GM12878 (cell line): ENCODE data around the gene TH. TPM values are rescaled to one million over a fixed set of nuclear protein-coding genes. Genes with fewer than 3 reads are reported as not detected.

ENCODE experiments used
- ATAC-seq: fragments of 200-7000 bp; cut with Tn5 transposase; 3 replicates; pipeline ENCODE4 v1.9.1; 2020; ENCODE audit warnings: mild to moderate bottlenecking, moderate library complexity
- BruUV-seq: library from RNA; stranded (reverse); fragments of 400-500 nt; replicated peaks from 2 replicates; lab custom pipeline; 2021; lab: Mats Ljungman, UMichigan
- CTCF ChIA-PET: fragments of 300-600 bp; sonication (Branson Sonifier 250); formaldehyde crosslinking; extraction: SDS; loops from one replicate; lab custom pipeline; 2021; ENCODE audit warnings: inconsistent platforms; lab: Yijun Ruan, JAX
- POLR2A ChIA-PET: fragments of 350-600 bp; formaldehyde crosslinking; extraction: SDS; loops from one replicate; lab custom pipeline; 2021; ENCODE audit warnings: inconsistent platforms; lab: Charles Lee
- RAD21 ChIA-PET: fragments of 300-600 bp; sonication (Branson Sonifier 250); formaldehyde crosslinking; loops from one replicate; lab custom pipeline; 2023; ENCODE audit warnings: antibody characterized with exemption; ENCODE audit not compliant: unreplicated experiment; lab: Charles Lee
- SMC1A ChIA-PET: fragments of 300-600 bp; sonication (Branson Sonifier 250); formaldehyde crosslinking; loops from one replicate; lab custom pipeline; 2023; ENCODE audit not compliant: unreplicated experiment, uncharacterized antibody; lab: Charles Lee
- DNase-seq: peaks from one replicate; pipeline ENCODE4 v3.0.0-alpha.2; 2011; ENCODE audit warnings: low read depth, low spot score
- FAIRE-seq: peaks from 3 replicates; lab custom pipeline; 2011; peaks lifted over from hg19 to GRCh38; lab: Jason Lieb, UNC
- H2AFZ ChIP-seq: 2 replicates; pipeline ENCODE4 v1.6.0; 2011; ENCODE audit warnings: low read depth, low read length, control low read depth; ENCODE audit not compliant: control insufficient read depth
- H3K27ac ChIP-seq: 2 replicates; pipeline ENCODE4 v1.5.1; 2011; ENCODE audit warnings: control low read depth; ENCODE audit not compliant: control insufficient read depth, insufficient read depth
- H3K27me3 ChIP-seq, 2 experiments: replicated peaks in 1 of 2; 2 replicates each; pipeline versions ENCODE4 v1.6.0 to v1.6.1; 2011; ENCODE audit warnings: low read length in 1 of 2; ENCODE audit not compliant: control insufficient read depth in 2 of 2, insufficient read depth in 2 of 2
- H3K36me3 ChIP-seq, 2 experiments: 2 replicates each; pipeline ENCODE4 v1.5.1; 2011; ENCODE audit warnings: low read length in 1 of 2; ENCODE audit not compliant: control insufficient read depth in 2 of 2, insufficient read depth in 2 of 2
- H3K4me1 ChIP-seq: 2 replicates; pipeline ENCODE4 v1.6.1; 2011; ENCODE audit warnings: mild to moderate bottlenecking, low read length, moderate library complexity, mixed read lengths; ENCODE audit not compliant: control insufficient read depth, insufficient read depth
- H3K4me2 ChIP-seq: 2 replicates; pipeline ENCODE4 v1.6.0; 2011; ENCODE audit warnings: control low read depth; ENCODE audit not compliant: control insufficient read depth, insufficient read depth
- H3K4me3 ChIP-seq: fragments of 200-600 bp; sonication (generic); 2 replicates; pipeline ENCODE4 v1.5.1; 2016
- H3K79me2 ChIP-seq: 2 replicates; pipeline ENCODE4 v1.6.0; 2011; ENCODE audit warnings: low read length; ENCODE audit not compliant: control insufficient read depth, insufficient read depth
- H3K9ac ChIP-seq: 2 replicates; pipeline ENCODE4 v1.8.0; 2011; ENCODE audit warnings: low read length, control low read depth, mixed read lengths; ENCODE audit not compliant: control insufficient read depth, insufficient read depth
- H3K9me3 ChIP-seq: replicated peaks from 3 replicates; pipeline ENCODE4 v1.5.1; 2011; ENCODE audit warnings: mild to moderate bottlenecking, low read length; ENCODE audit not compliant: control insufficient read depth, insufficient read depth
- H4K20me1 ChIP-seq: 2 replicates; pipeline ENCODE4 v1.6.0; 2011; ENCODE audit not compliant: control insufficient read depth, insufficient read depth
- CHD2 ChIP-seq: IDR thresholded peaks from 2 replicates; pipeline ENCODE4 v1.6.1; 2011; ENCODE audit warnings: low read depth, low read length, improper control_type of control experiment, borderline replicate concordance
- EGR1 ChIP-seq, 2 experiments: IDR thresholded peaks; 1 replicate in 1 of 2; 2 replicates in 1 of 2; pipeline ENCODE4 v1.6.1; 2011 to 2012; ENCODE audit warnings: low read depth in 2 of 2, low read length in 2 of 2, borderline replicate concordance in 1 of 2, mild to moderate bottlenecking in 1 of 2, moderate library complexity in 1 of 2
- MTA2 ChIP-seq: fragments of 450-650 bp; IDR thresholded peaks from 2 replicates; pipeline ENCODE4 v1.6.1; 2016; ENCODE audit warnings: low read depth, mild to moderate bottlenecking, moderate library complexity
- PKNOX1 ChIP-seq: fragments of 450-650 bp; IDR thresholded peaks from 2 replicates; pipeline ENCODE4 v1.6.1; 2016; ENCODE audit warnings: mild to moderate bottlenecking
- POLR2A ChIP-seq: IDR thresholded peaks from 2 replicates; pipeline ENCODE4 v1.6.1; 2011; ENCODE audit warnings: low read depth, mild to moderate bottlenecking, low read length
- PRDM15 ChIP-seq: fragments of 450-650 bp; formaldehyde crosslinking; IDR thresholded peaks from 2 replicates; pipeline ENCODE4 v1.4.0; 2020; ENCODE audit warnings: mild to moderate bottlenecking, moderate library complexity
- RCOR1 ChIP-seq: conservative IDR thresholded peaks from 2 replicates; pipeline ENCODE4 v1.6.1; 2012; ENCODE audit warnings: low read depth, low read length, improper control_type of control experiment
- RELA ChIP-seq: fragments of 450-650 bp; IDR thresholded peaks from 2 replicates; pipeline ENCODE4 v1.8.0; 2014; ENCODE audit warnings: borderline replicate concordance; ENCODE audit not compliant: partially characterized antibody
- SREBF2 ChIP-seq: IDR thresholded peaks from 2 replicates; pipeline ENCODE4 v1.6.1; 2012; ENCODE audit warnings: mild to moderate bottlenecking, low read length
- SUZ12 ChIP-seq: fragments of 200-600 bp; sonication (generic); IDR thresholded peaks from one replicate; pipeline ENCODE4 v1.6.1; 2018; ENCODE audit warnings: antibody characterized with exemption, mild to moderate bottlenecking; ENCODE audit not compliant: unreplicated experiment
- TBL1XR1 ChIP-seq: IDR thresholded peaks from 2 replicates; pipeline ENCODE4 v1.6.1; 2012; ENCODE audit warnings: low read depth, low read length, improper control_type of control experiment
- USF2 ChIP-seq: IDR thresholded peaks from 2 replicates; pipeline ENCODE4 v1.6.1; 2011; ENCODE audit warnings: low read depth, low read length, improper control_type of control experiment, borderline replicate concordance
- WGBS: methylation state at CpG from one replicate; pipeline ENCODE4 v1.1.6; 2016; ENCODE audit warnings: low lambda C conversion rate; ENCODE audit not compliant: insufficient replicate concordance, insufficient coverage; ENCODE audit errors: missing lambda C conversion rate; 5-methylcytosine and 5-hydroxymethylcytosine counted together
- in situ Hi-C: fragments of 300-500 bp; cut with MboI; formaldehyde crosslinking; loops from 9 replicates; pipeline ENCODE4 v1.14.3; 2018; ENCODE audit warnings: mixed read lengths
- intact Hi-C: fragments of 100-400 bp; cut with micrococcal nuclease; formaldehyde crosslinking; loops from one replicate; pipeline ENCODE4 v1.14.2; 2022; ENCODE audit not compliant: unreplicated experiment
- polyA plus RNA-seq, 11 experiments: library from polyadenylated mRNA; depleted of rRNA in 4 of 11; unstranded in 6 of 11; stranded (reverse) in 5 of 11; fragments of >200 nt; fragmentation: Nextera tagmentation in 4 of 11; fragmentation: Illumina TruSeq in 1 of 11; extraction: Ambion mirVana in 4 of 11; extraction: Trizol in 1 of 11; gene quantifications; 1 replicate in 1 of 11; 2 replicates in 10 of 11; pipeline versions ENCODE4 v1.2.1 to v1.2.3, GENCODE V29; 2011 to 2016; ENCODE audit warnings: inconsistent platforms in 2 of 11, missing spikeins in 2 of 11, low read depth in 1 of 11
- total RNA-seq, 4 experiments: library from RNA; depleted of rRNA in 3 of 4; stranded (reverse); fragments of >200 nt in 3 of 4; fragmentation: Illumina TruSeq in 1 of 4; extraction: Trizol in 1 of 4; gene quantifications; 2 replicates each; pipeline versions ENCODE4 v1.2.1 to v1.2.3, GENCODE V29; 2013 to 2021

The TH gene
- total and polyA plus RNA-seq, 10 of the 15 experiments (the other 5 are each of a cell fraction or from before 2014, with no cell fraction given): not detected

- Histone ChIP-seq H3K9me3 (no peaks in the 10 kb centered on the region), H3K4me3 (no peak overlapping the region), H3K36me3 (no peaks in the 10 kb centered on the region), H3K79me2 (no peaks in the 10 kb centered on the region), H3K4me2 (no peak overlapping the region), H2AFZ (no peak overlapping the region), H3K4me1 (no peaks in the 10 kb centered on the region)
- WGBS: 10% methylated on average over 7 of the region's 7 CpGs
- no TSS peak for BruUV-seq
- in situ Hi-C loops: no loop called here
- DNase-seq (no peak), FAIRE-seq (no peak)
- SMC1A ChIA-PET: no interaction called here
- intact Hi-C loops: no loop called here
- TF ChIP-seq USF2 (no peak), EGR1 (IDR thresholded peaks at IDR 0.05; ENCODE audit: borderline replicate concordance in 1 of 2, low read depth in 2 of 2, low read length in 2 of 2) (no peak), TBL1XR1 (no peak), SREBF2 (no peak), CHD2 (no peak)
- TF ChIP-seq, all 136 proteins: peak for 0
- no peaks in the 10 kb centered on the region; a peak in 1 of 4 replicates for H3K27me3 ChIP-seq
- ATAC-seq: no peak
- ChIA-PET POLR2A (no interaction called here), CTCF (no interaction called here), RAD21 (no interaction called here)
- H3K9ac ChIP-seq: no peak overlapping the region
- H3K27ac ChIP-seq: no peak overlapping the region
- H4K20me1 ChIP-seq: no peaks in the 10 kb centered on the region
These were observed 43.5 kb downstream of the TH start for GRCh38 chr11:2128130-2128510.

- no TSS peak for BruUV-seq
- no peak for DNase-seq
- Histone ChIP-seq H3K9ac (no peak overlapping the region), H2AFZ (no peak overlapping the region), H3K27ac (no peak overlapping the region), H4K20me1 (no peaks in the 10 kb centered on the region), H3K79me2 (no peaks in the 10 kb centered on the region), H3K4me3 (no peak overlapping the region), H3K9me3 (no peaks in the 10 kb centered on the region), H3K27me3 (no peaks in the 10 kb centered on the region; a peak in 1 of 4 replicates), H3K36me3 (no peaks in the 10 kb centered on the region), H3K4me2 (no peak overlapping the region), H3K4me1 (no peaks in the 10 kb centered on the region)
- no peak for FAIRE-seq
- 6% methylated on average over 6 of the region's 8 CpGs for WGBS
- ChIA-PET CTCF (no interaction called here), RAD21 (no interaction called here), POLR2A (no interaction called here), SMC1A (no interaction called here)
- in situ Hi-C loops: no loop called here
- intact Hi-C loops: no loop called here
- ATAC-seq: no peak
- TF ChIP-seq MTA2 (no peak), POLR2A (no peak), RCOR1 (no peak), PKNOX1 (no peak), RELA (no peak), SUZ12 (no peak), PRDM15 (CRISPR knock-in tag) (no peak)
These were observed 44.0 kb downstream of the TH start for GRCh38 chr11:2127482-2128129.
